IMR-90 (cell line): ENCODE results near the gene LSM7. TPM values are rescaled to one million over a fixed set of nuclear protein-coding genes. Genes with fewer than 3 reads are reported as not detected.

ENCODE experiments used
- ATAC-seq: fragments of 200-7000 bp; cut with Tn5 transposase; 2 replicates; pipeline ENCODE4 v1.9.1; 2020; ENCODE audit warnings: low read depth, mild to moderate bottlenecking, moderate library complexity
- BruUV-seq: library from RNA; stranded (reverse); fragments of 400-500 nt; replicated peaks from 2 replicates; lab custom pipeline; 2021; lab: Mats Ljungman, UMichigan
- CTCF ChIA-PET: fragments of 300-600 bp; formaldehyde crosslinking; extraction: SDS; loops from one replicate; lab custom pipeline; 2021; ENCODE audit warnings: antibody characterized with exemption; lab: Yijun Ruan, JAX
- POLR2A ChIA-PET: fragments of 300-600 bp; sonication (Branson Sonifier 250); formaldehyde crosslinking; loops from one replicate; lab custom pipeline; 2022; ENCODE audit warnings: antibody characterized with exemption; ENCODE audit not compliant: unreplicated experiment; lab: Charles Lee
- DNase-seq: peaks from one replicate; pipeline ENCODE4 v3.0.0; 2013
- H2AFZ ChIP-seq: replicated peaks from 2 replicates; pipeline ENCODE3; 2013; ENCODE audit warnings: low read length, mild to moderate bottlenecking; ENCODE audit not compliant: poor library complexity
- H2AK5ac ChIP-seq: 2 replicates; pipeline ENCODE4 v1.6.1; 2013; ENCODE audit warnings: low read depth, low read length, inconsistent platforms
- H2AK9ac ChIP-seq: replicated peaks from 2 replicates; pipeline ENCODE3; 2013; ENCODE audit warnings: mild to moderate bottlenecking, low read depth, low read length, moderate library complexity; ENCODE audit not compliant: poor library complexity
- H2BK120ac ChIP-seq: 2 replicates; pipeline ENCODE4 v1.6.1; 2013; ENCODE audit warnings: low read depth, low read length, inconsistent platforms
- H2BK15ac ChIP-seq: 3 replicates; pipeline ENCODE4 v1.6.1; 2013; ENCODE audit warnings: low read depth, low read length, inconsistent platforms
- H2BK20ac ChIP-seq: 2 replicates; pipeline ENCODE4 v1.6.1; 2013; ENCODE audit warnings: low read depth, mild to moderate bottlenecking, inconsistent platforms, low read length, moderate library complexity
- H2BK5ac ChIP-seq: 2 replicates; pipeline ENCODE4 v1.6.1; 2013; ENCODE audit warnings: mild to moderate bottlenecking, low read depth, low read length, inconsistent platforms; ENCODE audit not compliant: poor library complexity, severe bottlenecking
- H3K14ac ChIP-seq: replicated peaks from 2 replicates; pipeline ENCODE4 v1.6.1; 2013; ENCODE audit warnings: low read depth, low read length, inconsistent platforms
- H3K18ac ChIP-seq: 2 replicates; pipeline ENCODE4 v1.6.1; 2013; ENCODE audit warnings: low read depth, low read length, control low read depth
- H3K23ac ChIP-seq: 2 replicates; pipeline ENCODE4 v1.6.1; 2013; ENCODE audit warnings: low read depth, low read length, inconsistent platforms
- H3K27ac ChIP-seq: 2 replicates; pipeline ENCODE4 v1.5.1; 2013; ENCODE audit warnings: mild to moderate bottlenecking, control low read depth, low read length; ENCODE audit not compliant: insufficient read depth
- H3K27me3 ChIP-seq: 2 replicates; pipeline ENCODE4 v1.6.1; 2013; ENCODE audit warnings: low read length; ENCODE audit not compliant: control insufficient read depth, insufficient read depth
- H3K36me3 ChIP-seq: 2 replicates; pipeline ENCODE4 v1.6.1; 2013; ENCODE audit warnings: low read length, mixed read lengths; ENCODE audit not compliant: control insufficient read depth, insufficient read depth
- H3K4ac ChIP-seq: 2 replicates; pipeline ENCODE4 v1.6.1; 2013; ENCODE audit warnings: low read depth, low read length, inconsistent platforms
- H3K4me1 ChIP-seq: 2 replicates; pipeline ENCODE4 v1.6.1; 2013; ENCODE audit warnings: low read length, mixed read lengths; ENCODE audit not compliant: control insufficient read depth, insufficient read depth
- H3K4me2 ChIP-seq: 2 replicates; pipeline ENCODE4 v1.6.1; 2013; ENCODE audit warnings: low read depth, mild to moderate bottlenecking, control low read depth, low read length, moderate library complexity
- H3K4me3 ChIP-seq: 2 replicates; pipeline ENCODE4 v1.5.1; 2013; ENCODE audit warnings: low read depth, mild to moderate bottlenecking, control low read depth, low read length, moderate library complexity; ENCODE audit not compliant: insufficient read depth
- H3K56ac ChIP-seq: 2 replicates; pipeline ENCODE4 v1.6.1; 2013; ENCODE audit warnings: low read length, inconsistent platforms; ENCODE audit not compliant: insufficient read depth; ENCODE audit errors: extremely low read depth
- H3K79me1 ChIP-seq, 2 experiments: 2 replicates each; pipeline ENCODE4 v1.6.1; 2013; ENCODE audit warnings: low read length in 2 of 2, inconsistent platforms in 1 of 2, low read depth in 1 of 2
- H3K9ac ChIP-seq: 2 replicates; pipeline ENCODE4 v1.6.1; 2013; ENCODE audit warnings: low read depth, low read length, control low read depth
- H3K9me1 ChIP-seq: 2 replicates; pipeline ENCODE4 v1.6.1; 2013; ENCODE audit warnings: low read length, inconsistent platforms; ENCODE audit not compliant: insufficient read depth
- H3K9me3 ChIP-seq: 2 replicates; pipeline ENCODE4 v1.6.1; 2013; ENCODE audit warnings: low read length; ENCODE audit not compliant: control insufficient read depth, insufficient read depth
- H4K20me1 ChIP-seq: 2 replicates; pipeline ENCODE4 v1.6.1; 2013; ENCODE audit warnings: low read length, inconsistent platforms; ENCODE audit not compliant: insufficient read depth
- H4K5ac ChIP-seq: 2 replicates; pipeline ENCODE4 v1.6.1; 2013; ENCODE audit warnings: mild to moderate bottlenecking, low read depth, low read length, control low read depth
- H4K8ac ChIP-seq, 2 experiments: 2 replicates each; pipeline ENCODE4 v1.6.1; 2013; ENCODE audit warnings: low read depth in 2 of 2, low read length in 2 of 2, control low read depth in 1 of 2, inconsistent platforms in 1 of 2
- H4K91ac ChIP-seq: 2 replicates; pipeline ENCODE4 v1.6.1; 2013; ENCODE audit warnings: low read depth, low read length, inconsistent platforms; ENCODE audit not compliant: insufficient read depth
- WGBS, 2 experiments: methylation state at CpG; one replicate each; pipeline versions ENCODE4 v1.1.5 to v1.1.7; 2013; ENCODE audit warnings: missing lambda C conversion rate in 2 of 2; ENCODE audit not compliant: insufficient read length in 1 of 2; ENCODE audit errors: extremely low coverage in 2 of 2; 5-methylcytosine and 5-hydroxymethylcytosine counted together
- dilution Hi-C: fragments of 300-500 bp; cut with HindIII; formaldehyde crosslinking; loops from one replicate; pipeline ENCODE4 v1.14.3; 2018; ENCODE audit warnings: low sequenced_read_pairs; ENCODE audit not compliant: unreplicated experiment
- in situ Hi-C: fragments of 300-500 bp; cut with MboI; formaldehyde crosslinking; loops from 3 replicates; pipeline ENCODE4 v1.14.3; 2019; ENCODE audit warnings: low sequenced_read_pairs, inconsistent platforms, mixed read lengths
- intact Hi-C: fragments of 100-400 bp; cut with micrococcal nuclease; formaldehyde crosslinking; loops from 2 replicates; pipeline ENCODE4 v1.10.0; 2022
- polyA plus RNA-seq, 3 experiments: library from polyadenylated mRNA; depleted of rRNA; stranded (reverse); fragments of >200 nt; gene quantifications; 2 replicates each; pipeline ENCODE4 v1.2.3, GENCODE V29; 2012; ENCODE audit warnings: low replicate concordance in 1 of 3
- total RNA-seq: library from RNA; depleted of rRNA; stranded (reverse); fragments of >200 nt; gene quantifications from 2 replicates; pipeline ENCODE4 v1.2.3, GENCODE V29; 2012
- TF ChIP-seq, protein P1 (sequence below): fragments of 150-350 bp; IDR thresholded peaks from 2 replicates; pipeline ENCODE4 v1.6.1; 2017; ENCODE audit warnings: mild to moderate bottlenecking, antibody characterized with exemption, low read length, low read depth

Gene LSM7
- total and polyA plus RNA-seq, 2 of the 4 experiments (the other 2 are of a cell fraction): 145 to 708 TPM

DNA sequence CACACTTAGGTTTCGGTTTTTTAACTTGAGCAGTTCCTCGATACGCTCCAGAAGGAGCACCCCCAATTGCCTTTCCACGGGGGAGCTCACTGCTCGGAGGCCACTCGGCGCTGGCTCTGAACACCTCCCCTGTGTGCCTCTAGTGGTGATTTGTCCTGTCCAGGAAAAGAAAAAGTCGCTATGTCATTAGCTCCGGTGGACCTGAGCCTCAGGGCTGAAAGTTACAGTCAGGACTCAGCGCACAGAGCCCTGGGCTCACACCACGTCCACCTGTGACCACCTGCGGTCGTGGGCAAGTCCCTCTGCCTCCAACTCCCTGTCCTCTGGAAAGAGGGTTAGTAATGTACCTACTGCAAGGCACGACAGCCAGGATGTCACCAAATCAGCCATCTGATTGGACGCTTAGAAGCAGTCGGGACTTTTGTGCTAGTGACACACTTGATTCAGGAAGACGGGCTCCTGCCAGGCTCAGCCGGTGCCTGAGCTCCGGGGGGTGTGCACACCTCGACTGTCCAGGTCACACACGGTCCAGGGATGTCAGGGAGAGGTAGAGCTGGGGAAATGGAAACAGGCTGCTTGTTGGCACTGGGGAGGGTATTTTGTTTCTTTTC is 27.8 kb upstream of the LSM7 start:
- ChIA-PET CTCF (no interaction called here), POLR2A (no interaction called here)
- Histone ChIP-seq H3K56ac (no peak overlapping the region), H2AK9ac (peak overlapping the region; percentile 24), H2BK5ac (no peak overlapping the region), H3K27ac (no peak overlapping the region), H3K9me1 (no peaks in the 10 kb centered on the region), H3K4ac (no peak overlapping the region), H3K27me3 (peaks cover 20% of the 10 kb centered on the region), H3K79me1 (no peaks in the 10 kb centered on the region), H2BK120ac (no peak overlapping the region), H3K18ac (no peak overlapping the region), H2BK20ac (no peak overlapping the region), H3K9me3 (no peaks in the 10 kb centered on the region), H4K5ac (no peak overlapping the region), H2AFZ (peak overlapping the region; percentile 49), H4K91ac (no peak overlapping the region), H3K4me3 (no peak overlapping the region), H2BK15ac (no peak overlapping the region), H3K23ac (no peak overlapping the region), H3K9ac (no peak overlapping the region), H4K8ac (no peak overlapping the region), H3K14ac (no peak overlapping the region), H3K4me1 (no peaks in the 10 kb centered on the region), H3K4me2 (no peak overlapping the region), H3K36me3 (peaks cover 14% of the 10 kb centered on the region; the same call in 1 of the 2 replicates), H4K20me1 (no peaks in the 10 kb centered on the region), H2AK5ac (no peak overlapping the region)
- TF ChIP-seq, protein P1, sequence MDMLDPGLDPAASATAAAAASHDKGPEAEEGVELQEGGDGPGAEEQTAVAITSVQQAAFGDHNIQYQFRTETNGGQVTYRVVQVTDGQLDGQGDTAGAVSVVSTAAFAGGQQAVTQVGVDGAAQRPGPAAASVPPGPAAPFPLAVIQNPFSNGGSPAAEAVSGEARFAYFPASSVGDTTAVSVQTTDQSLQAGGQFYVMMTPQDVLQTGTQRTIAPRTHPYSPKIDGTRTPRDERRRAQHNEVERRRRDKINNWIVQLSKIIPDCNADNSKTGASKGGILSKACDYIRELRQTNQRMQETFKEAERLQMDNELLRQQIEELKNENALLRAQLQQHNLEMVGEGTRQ: no peak
- DNase-seq (no peak), ATAC-seq (no peak; the same call in 1 of the 2 replicates)
- dilution Hi-C loops (no loop called here), intact Hi-C loops (no loop called here), in situ Hi-C loops (no loop called here)
- no TSS peak for BruUV-seq
- 79% methylated on average over 11 of the region's 21 CpGs; no CpG with 5 or more reads in 1 of the 2 experiments for WGBS, 2 experiments
